Measurements from ENCODE around the gene WBP2.

The WBP2 gene

GRCh38 chr17:75845933-75846691 is 9.0 kb downstream of the WBP2 start:
- Histone ChIP-seq H3K9ac (ENCODE audit: low read length) (no peak overlapping the region), H2AK5ac (ENCODE audit: low read length) (peak overlapping the region; percentile 32), H3K14ac (ENCODE audit: low read length) (peak overlapping the region; percentile 59), H3K36me3 (ENCODE audit: control insufficient read depth in 1 of 2, insufficient read depth in 2 of 2, low read length in 2 of 2) (peaks cover 46 to 48% of the 10 kb centered on the region in 2 experiments), H4K12ac (ENCODE audit: low read depth, low read length) (peak overlapping the region; percentile 36), H2BK5ac (ENCODE audit: low read depth, low read length, poor library complexity) (peak overlapping the region; percentile 71), H2BK120ac (ENCODE audit: insufficient read depth, low read length, poor library complexity) (peak overlapping the region; percentile 47), H2AFZ (ENCODE audit: insufficient read depth, low read length, poor library complexity) (peak overlapping the region; percentile 42), H3K4me2 (ENCODE audit: low read length) (no peak overlapping the region), H4K8ac (ENCODE audit: low read depth, low read length) (peak overlapping the region; percentile 74), H3K23ac (ENCODE audit: low read length) (no peak overlapping the region), H3K27me3 (ENCODE audit: insufficient read depth, low read length) (no peaks in the 10 kb centered on the region), H4K91ac (ENCODE audit: low read depth, low read length) (peak overlapping the region; percentile 53), H3K4me3 (ENCODE audit: low read depth, low read length) (no peak overlapping the region), H3K27ac (ENCODE audit: low read depth, low read length) (peak overlapping the region; percentile 77), H3K4ac (ENCODE audit: low read depth, low read length) (peak overlapping the region; percentile 26), H3K9me3 (ENCODE audit: insufficient read depth, low read depth, low read length) (peaks cover 2% of the 10 kb centered on the region), H3K18ac (ENCODE audit: low read length) (peak overlapping the region; percentile 58), H3K79me1 (ENCODE audit: low read length) (peaks cover 14% of the 10 kb centered on the region), H3K79me2 (ENCODE audit: control insufficient read depth, insufficient read depth, low read length, poor library complexity) (no peaks in the 10 kb centered on the region), H2BK12ac (ENCODE audit: low read length) (peak overlapping the region; percentile 25), H3K4me1 (ENCODE audit: control insufficient read depth in 1 of 2, insufficient read depth in 2 of 2, low read length in 2 of 2) (peaks cover 17 to 24% of the 10 kb centered on the region in 2 experiments)
- no CpG with 5 or more reads among the region's 22 CpGs for WGBS (ENCODE audit: extremely low coverage, insufficient coverage, insufficient read length)
- peak; percentile 74 to 81 for DNase-seq

- Histone ChIP-seq H3K36me3 (ENCODE audit: control insufficient read depth in 1 of 2, insufficient read depth in 2 of 2, low read length in 2 of 2) (peaks cover 39 to 40% of the 10 kb centered on the region in 2 experiments), H3K4me3 (ENCODE audit: low read depth, low read length) (no peak overlapping the region), H3K9me3 (ENCODE audit: insufficient read depth, low read depth, low read length) (peaks cover 2% of the 10 kb centered on the region), H3K27me3 (ENCODE audit: insufficient read depth, low read length) (no peaks in the 10 kb centered on the region), H3K14ac (ENCODE audit: low read length) (peak overlapping the region; percentile 72), H2AFZ (ENCODE audit: insufficient read depth, low read length, poor library complexity) (peak overlapping the region; percentile 1), H2BK12ac (ENCODE audit: low read length) (peak overlapping the region; percentile 53), H3K9ac (ENCODE audit: low read length) (no peak overlapping the region), H2BK120ac (ENCODE audit: insufficient read depth, low read length, poor library complexity) (peak overlapping the region; percentile 82), H3K79me1 (ENCODE audit: low read length) (peaks cover 14% of the 10 kb centered on the region), H3K79me2 (ENCODE audit: control insufficient read depth, insufficient read depth, low read length, poor library complexity) (no peaks in the 10 kb centered on the region), H3K4ac (ENCODE audit: low read depth, low read length) (peak overlapping the region; percentile 25), H3K18ac (ENCODE audit: low read length) (peak overlapping the region; percentile 48), H4K8ac (ENCODE audit: low read depth, low read length) (peak overlapping the region; percentile 67), H3K23ac (ENCODE audit: low read length) (no peak overlapping the region), H4K91ac (ENCODE audit: low read depth, low read length) (peak overlapping the region; percentile 93), H3K4me1 (ENCODE audit: control insufficient read depth in 1 of 2, insufficient read depth in 2 of 2, low read length in 2 of 2) (peaks cover 17 to 24% of the 10 kb centered on the region in 2 experiments), H4K12ac (ENCODE audit: low read depth, low read length) (peak overlapping the region; percentile 37), H2BK5ac (ENCODE audit: low read depth, low read length, poor library complexity) (peak overlapping the region; percentile 13), H2AK5ac (ENCODE audit: low read length) (peak overlapping the region; percentile 70), H3K27ac (ENCODE audit: low read depth, low read length) (peak overlapping the region; percentile 25), H3K4me2 (ENCODE audit: low read length) (peak overlapping the region; percentile 0)
- WGBS (ENCODE audit: extremely low coverage, insufficient coverage, insufficient read length) = no CpG with 5 or more reads among the region's 21 CpGs
- peak; percentile 98 for DNase-seq
Observed at GRCh38 chr17:75845058-75845711, 9.9 kb downstream of the WBP2 start.

GRCh38 chr17:75844530-75845057 is 10.5 kb downstream of the WBP2 start:
- H2BK5ac ChIP-seq (ENCODE audit: low read depth, low read length, poor library complexity) = peak overlapping the region; percentile 16
- no peaks in the 10 kb centered on the region for H3K27me3 ChIP-seq (ENCODE audit: insufficient read depth, low read length)
- no peak overlapping the region for H3K9ac ChIP-seq (ENCODE audit: low read length)
- H2BK12ac ChIP-seq (ENCODE audit: low read length) = no peak overlapping the region
- H3K4ac ChIP-seq (ENCODE audit: low read depth, low read length) = peak overlapping the region; percentile 25
- H3K79me1 ChIP-seq (ENCODE audit: low read length) = peaks cover 14% of the 10 kb centered on the region
- no peak overlapping the region for H4K12ac ChIP-seq (ENCODE audit: low read depth, low read length)
- peak overlapping the region; percentile 72 for H3K14ac ChIP-seq (ENCODE audit: low read length)
- no peaks in the 10 kb centered on the region for H3K79me2 ChIP-seq (ENCODE audit: control insufficient read depth, insufficient read depth, low read length, poor library complexity)
- H4K91ac ChIP-seq (ENCODE audit: low read depth, low read length) = peak overlapping the region; percentile 93
- H3K4me1 ChIP-seq (ENCODE audit: control insufficient read depth in 1 of 2, insufficient read depth in 2 of 2, low read length in 2 of 2) = peaks cover 17 to 24% of the 10 kb centered on the region in 2 experiments
- no peak overlapping the region for H2AFZ ChIP-seq (ENCODE audit: insufficient read depth, low read length, poor library complexity)
- peak overlapping the region; percentile 0 for H3K4me2 ChIP-seq (ENCODE audit: low read length)
- peaks cover 2% of the 10 kb centered on the region for H3K9me3 ChIP-seq (ENCODE audit: insufficient read depth, low read depth, low read length)
- peaks cover 35 to 36% of the 10 kb centered on the region in 2 experiments for H3K36me3 ChIP-seq (ENCODE audit: control insufficient read depth in 1 of 2, insufficient read depth in 2 of 2, low read length in 2 of 2)
- no peak overlapping the region for H3K23ac ChIP-seq (ENCODE audit: low read length)
- H3K18ac ChIP-seq (ENCODE audit: low read length) = no peak overlapping the region
- H2BK120ac ChIP-seq (ENCODE audit: insufficient read depth, low read length, poor library complexity) = peak overlapping the region; percentile 82
- peak overlapping the region; percentile 63 for H2AK5ac ChIP-seq (ENCODE audit: low read length)
- peak; percentile 91 to 92 for DNase-seq
- peak overlapping the region; percentile 25 for H3K27ac ChIP-seq (ENCODE audit: low read depth, low read length)
- no peak overlapping the region for H3K4me3 ChIP-seq (ENCODE audit: low read depth, low read length)
- peak overlapping the region; percentile 67 for H4K8ac ChIP-seq (ENCODE audit: low read depth, low read length)
- WGBS (ENCODE audit: extremely low coverage, insufficient coverage, insufficient read length) = no CpG with 5 or more reads among the region's 14 CpGs
